H9 (cell line): ENCODE data around the gene PPFIA4. TPM values are rescaled to one million over a fixed set of nuclear protein-coding genes. Genes with fewer than 3 reads are reported as not detected.

Experiments used
- DNase-seq: peaks from one replicate; pipeline ENCODE4 v3.0.0-alpha.2; 2017
- H2AFZ ChIP-seq: one replicate; pipeline ENCODE4 v1.6.1; 2013; ENCODE audit warnings: mild to moderate bottlenecking, low read length, control low read depth, moderate library complexity
- H2AK5ac ChIP-seq: 2 replicates; pipeline ENCODE4 v1.6.1; 2013; ENCODE audit warnings: low read length, control low read depth, mixed read lengths; ENCODE audit not compliant: insufficient read length
- H2BK120ac ChIP-seq: one replicate; pipeline ENCODE4 v1.6.1; 2013; ENCODE audit warnings: low read depth, mild to moderate bottlenecking, low read length, control low read depth, inconsistent platforms; ENCODE audit not compliant: poor library complexity, severe bottlenecking
- H2BK12ac ChIP-seq: 2 replicates; pipeline ENCODE4 v1.6.1; 2013; ENCODE audit warnings: low read length, control low read depth, mixed read lengths, low read depth; ENCODE audit not compliant: insufficient read length
- H2BK15ac ChIP-seq: 2 replicates; pipeline ENCODE4 v1.6.1; 2013; ENCODE audit warnings: low read depth, low read length, control low read depth
- H2BK20ac ChIP-seq: one replicate; pipeline ENCODE4 v1.6.1; 2013; ENCODE audit warnings: low read depth, mild to moderate bottlenecking, low read length, control low read depth, inconsistent platforms; ENCODE audit not compliant: poor library complexity, severe bottlenecking
- H2BK5ac ChIP-seq: 2 replicates; pipeline ENCODE4 v1.6.1; 2013; ENCODE audit warnings: low read length, control low read depth, mixed read lengths; ENCODE audit not compliant: insufficient read length
- H3K14ac ChIP-seq: 2 replicates; pipeline ENCODE4 v1.6.1; 2013; ENCODE audit warnings: low read length, control low read depth; ENCODE audit not compliant: insufficient read depth
- H3K18ac ChIP-seq: 2 replicates; pipeline ENCODE4 v1.6.1; 2013; ENCODE audit warnings: low read depth, mild to moderate bottlenecking, mixed read lengths, low read length, control low read depth; ENCODE audit not compliant: insufficient read length
- H3K23ac ChIP-seq: 2 replicates; pipeline ENCODE4 v1.6.1; 2013; ENCODE audit warnings: low read length, control low read depth, mixed read lengths, low read depth; ENCODE audit not compliant: insufficient read length
- H3K23me2 ChIP-seq: 2 replicates; pipeline ENCODE4 v1.6.1; 2013; ENCODE audit warnings: low read depth, mild to moderate bottlenecking, mixed read lengths, low read length, control low read depth; ENCODE audit not compliant: insufficient read length, poor library complexity, severe bottlenecking
- H3K27ac ChIP-seq: 2 replicates; pipeline ENCODE4 v1.5.1; 2013; ENCODE audit warnings: low read length, control low read depth, mixed read lengths, low read depth; ENCODE audit not compliant: insufficient read length
- H3K27me3 ChIP-seq: 2 replicates; pipeline ENCODE4 v1.6.1; 2013; ENCODE audit warnings: low read length, control low read depth, inconsistent platforms; ENCODE audit not compliant: insufficient read depth
- H3K4ac ChIP-seq: 2 replicates; pipeline ENCODE4 v1.6.1; 2013; ENCODE audit warnings: low read depth, mild to moderate bottlenecking, control low read depth, inconsistent platforms, low read length, moderate library complexity
- H3K4me1 ChIP-seq: 2 replicates; pipeline ENCODE4 v1.6.1; 2013; ENCODE audit warnings: low read length, control low read depth, inconsistent platforms; ENCODE audit not compliant: insufficient read depth
- H3K4me2 ChIP-seq: 2 replicates; pipeline ENCODE4 v1.6.1; 2013; ENCODE audit warnings: low read length, control low read depth, mixed read lengths; ENCODE audit not compliant: insufficient read length, insufficient read depth
- H3K56ac ChIP-seq: 2 replicates; pipeline ENCODE4 v1.6.1; 2013; ENCODE audit warnings: low read depth, mild to moderate bottlenecking, mixed read lengths, low read length, control low read depth; ENCODE audit not compliant: insufficient read length
- H3K79me1 ChIP-seq: 2 replicates; pipeline ENCODE4 v1.6.1; 2013; ENCODE audit warnings: low read depth, mild to moderate bottlenecking, moderate library complexity, low read length, control low read depth, inconsistent platforms; ENCODE audit not compliant: insufficient read depth, poor library complexity, severe bottlenecking
- H3K79me2 ChIP-seq: 2 replicates; pipeline ENCODE4 v1.6.1; 2013; ENCODE audit warnings: low read length, control low read depth, inconsistent platforms; ENCODE audit not compliant: insufficient read depth
- H3K9ac ChIP-seq: 2 replicates; pipeline ENCODE4 v1.6.1; 2013; ENCODE audit warnings: low read length, control low read depth, mixed read lengths; ENCODE audit not compliant: insufficient read length; ENCODE audit errors: extremely low read depth
- H3K9me3 ChIP-seq: one replicate; pipeline ENCODE4 v1.6.1; 2013; ENCODE audit warnings: low read depth, low read length, inconsistent platforms; ENCODE audit not compliant: control insufficient read depth
- H3T11ph ChIP-seq: one replicate; pipeline ENCODE4 v1.6.1; 2013; ENCODE audit warnings: mild to moderate bottlenecking, low read length, control low read depth, inconsistent platforms
- H4K20me1 ChIP-seq: one replicate; pipeline ENCODE4 v1.6.1; 2013; ENCODE audit not compliant: control insufficient read depth, insufficient read length, insufficient read depth
- H4K5ac ChIP-seq: 2 replicates; pipeline ENCODE4 v1.6.1; 2013; ENCODE audit warnings: low read depth, mild to moderate bottlenecking, mixed read lengths, low read length, control low read depth; ENCODE audit not compliant: insufficient read length
- H4K8ac ChIP-seq: replicated peaks from 2 replicates; pipeline ENCODE4 v1.6.1; 2013; ENCODE audit warnings: low read length, control low read depth, mixed read lengths, low read depth; ENCODE audit not compliant: insufficient read length
- H4K91ac ChIP-seq: 2 replicates; pipeline ENCODE4 v1.6.1; 2013; ENCODE audit warnings: low read depth, mild to moderate bottlenecking, moderate library complexity, mixed read lengths, low read length, control low read depth; ENCODE audit not compliant: insufficient read length
- H3K27ac Mint-ChIP-seq, 3 experiments: 2 replicates in 2 of 3; 3 replicates in 1 of 3; pipeline ENCODE4 v1.8.0; 2020 to 2021; ENCODE audit warnings: mixed read lengths in 3 of 3, mild to moderate bottlenecking in 1 of 3, moderate library complexity in 1 of 3
- H3K27me3 Mint-ChIP-seq: 2 replicates; pipeline ENCODE4 v1.8.0; 2021; ENCODE audit warnings: low read depth, mild to moderate bottlenecking, moderate library complexity, mixed read lengths
- H3K36me3 Mint-ChIP-seq, 3 experiments: 2 replicates in 2 of 3; 3 replicates in 1 of 3; pipeline ENCODE4 v1.8.0; 2020 to 2021; ENCODE audit warnings: low read depth in 3 of 3, mixed read lengths in 3 of 3; ENCODE audit not compliant: insufficient read depth in 1 of 3
- H3K4me1 Mint-ChIP-seq, 2 experiments: 2 replicates each; pipeline ENCODE4 v1.8.0; 2020; ENCODE audit warnings: mixed read lengths in 2 of 2
- H3K4me3 Mint-ChIP-seq, 2 experiments: 2 replicates in 1 of 2; 3 replicates in 1 of 2; pipeline ENCODE4 v1.8.0; 2020 to 2021; ENCODE audit warnings: mild to moderate bottlenecking in 2 of 2, mixed read lengths in 2 of 2, moderate library complexity in 1 of 2
- H3K9me3 Mint-ChIP-seq, 2 experiments: 2 replicates in 1 of 2; 3 replicates in 1 of 2; pipeline ENCODE4 v1.8.0; 2020; ENCODE audit warnings: mild to moderate bottlenecking in 2 of 2, mixed read lengths in 2 of 2, moderate library complexity in 1 of 2
- CTCF ChIP-seq: fragments of 200-600 bp; sonication (generic); conservative IDR thresholded peaks from 3 replicates; pipeline ENCODE4 v1.8.0; 2021; ENCODE audit warnings: antibody characterized with exemption, mild to moderate bottlenecking
- WGBS: extraction: QIAGEN DNeasy Blood & Tissue Kit; methylation state at CpG from one replicate; pipeline ENCODE4 v1.1.7; 2013; ENCODE audit warnings: missing lambda C conversion rate, low lambda C conversion rate, mixed read lengths; ENCODE audit not compliant: insufficient read length; ENCODE audit errors: extremely low coverage; 5-methylcytosine and 5-hydroxymethylcytosine counted together
- total RNA-seq: library from RNA; stranded (reverse); gene quantifications from 2 replicates; pipeline ENCODE4 v1.2.1, GENCODE V29; 2021

PPFIA4 gene
- total RNA-seq, 1 experiment from 2014 or later = 3.9 TPM

- H2BK20ac ChIP-seq = no peak overlapping the region
- H3K14ac ChIP-seq = no peak overlapping the region
- TF ChIP-seq CTCF = no peak
- H2AFZ ChIP-seq = no peak overlapping the region
- H4K5ac ChIP-seq = no peak overlapping the region
- WGBS = no CpG with 5 or more reads among the region's 7 CpGs
- H3K36me3 Mint-ChIP-seq = no peaks in the 10 kb centered on the region
- H2AK5ac ChIP-seq = no peak overlapping the region
- H3K4ac ChIP-seq = no peak overlapping the region
- H3K79me1 ChIP-seq = no peaks in the 10 kb centered on the region
- H3K4me2 ChIP-seq = no peak overlapping the region
- no peak overlapping the region for H3K27ac Mint-ChIP-seq
- no peaks in the 10 kb centered on the region for H3K9me3 ChIP-seq
- no peaks in the 10 kb centered on the region for H3K23me2 ChIP-seq
- H2BK120ac ChIP-seq = no peak overlapping the region
- no peaks in the 10 kb centered on the region for H4K20me1 ChIP-seq
- no peaks in the 10 kb centered on the region for H3K9me3 Mint-ChIP-seq
- H3K23ac ChIP-seq = no peak overlapping the region
- H3K27ac ChIP-seq = no peak overlapping the region
- H3T11ph ChIP-seq = no peak overlapping the region
- DNase-seq = no peak
- H3K4me1 ChIP-seq = no peaks in the 10 kb centered on the region; the same call in 1 of the 2 replicates
- H3K27me3 Mint-ChIP-seq = peaks cover 14% of the 10 kb centered on the region
- H4K91ac ChIP-seq = no peak overlapping the region
- no peak overlapping the region for H3K18ac ChIP-seq
- H3K9ac ChIP-seq = no peak overlapping the region
- no peak overlapping the region for H3K4me3 Mint-ChIP-seq
- H2BK15ac ChIP-seq = no peak overlapping the region
- no peak overlapping the region for H2BK12ac ChIP-seq
- no peak overlapping the region for H2BK5ac ChIP-seq
- no peaks in the 10 kb centered on the region for H3K27me3 ChIP-seq
- no peak overlapping the region for H4K8ac ChIP-seq
- H3K79me2 ChIP-seq = no peaks in the 10 kb centered on the region
- H3K4me1 Mint-ChIP-seq = peaks cover 2 to 5% of the 10 kb centered on the region in 2 experiments; a peak in 3 of 4 replicates
- no peak overlapping the region for H3K56ac ChIP-seq
Observed at GRCh38 chr1:202987255-202987654, 39.0 kb upstream of the PPFIA4 start.
